Neural cell (in vitro differentiated cells): Measurements from ENCODE around the gene RCAN3.
"Not testable (repeated sequence)": the region's sequence is repeated elsewhere in the genome, so short reads cannot be mapped to it uniquely, and the experiment has no call there.

Source experiments
- CTCF ChIP-seq: fragments of 450-650 bp; IDR thresholded peaks from 2 replicates; pipeline ENCODE4 v1.5.1; 2014; ENCODE audit warnings: antibody characterized with exemption, mild to moderate bottlenecking, moderate library complexity; ENCODE audit not compliant: poor library complexity, severe bottlenecking
- EZH2 ChIP-seq: fragments of 200-600, 300-800 bp; shearing (Covaris generic), sonication (generic); IDR thresholded peaks from 2 replicates; pipeline ENCODE4 v1.6.1; 2014; ENCODE audit warnings: antibody characterized with exemption, low read length, borderline replicate concordance, mild to moderate bottlenecking; ENCODE audit not compliant: insufficient read depth, poor library complexity, severe bottlenecking

GRCh38 chr1:24492935-24493334, 9.7 kb upstream of the RCAN3 start:
- TF ChIP-seq EZH2, CTCF: not testable (repeated sequence)
